Stomach (tissue), 9 donors: ENCODE results near the gene TMEM190. TPM values are rescaled to one million over a fixed set of nuclear protein-coding genes. Genes with fewer than 3 reads are reported as not detected.

Experiments used
- DNase-seq, 2 donors: peaks; one replicate each; pipeline versions ENCODE4 v3.0.0 to v3.0.0-alpha.2; 2013 to 2019
- H3K27ac ChIP-seq, 5 donors: fragments of 200-600 bp in 4 of 5; sonication (generic) in 4 of 5; one replicate each; pipeline ENCODE4 v1.5.1; 2013 to 2019; ENCODE audit warnings: mild to moderate bottlenecking in 1 of 5, moderate library complexity in 1 of 5
- H3K27me3 ChIP-seq, 3 donors: fragments of 200-600 bp; sonication (generic); one replicate each; pipeline ENCODE4 v1.5.1; 2017 to 2019; ENCODE audit warnings: mixed run types in 1 of 3
- H3K36me3 ChIP-seq, 4 donors: fragments of 200-600 bp; sonication (generic); 1 replicate in 3 of 4; 2 replicates in 1 of 4; pipeline ENCODE4 v1.5.1; 2016 to 2019
- H3K4me1 ChIP-seq, 4 donors: fragments of 200-600 bp; sonication (generic); one replicate each; pipeline ENCODE4 v1.5.1; 2016 to 2019
- H3K4me3 ChIP-seq, 4 donors: fragments of 200-600 bp; sonication (generic) in 3 of 4; one replicate each; pipeline ENCODE4 v1.5.1; 2016 to 2019; ENCODE audit warnings: mild to moderate bottlenecking in 1 of 4
- H3K9me3 ChIP-seq, 4 donors: fragments of 200-600 bp; sonication (generic); one replicate each; pipeline ENCODE4 v1.5.1; 2016 to 2019
- EP300 ChIP-seq: sonication (generic); formaldehyde crosslinking; IDR thresholded peaks from one replicate; pipeline ENCODE4 v1.6.1; 2017; ENCODE audit warnings: antibody characterized with exemption
- POLR2A ChIP-seq, 4 donors: fragments of 450-650 bp; IDR thresholded peaks; one replicate each; pipeline ENCODE4 v1.6.1; 2016; ENCODE audit warnings: antibody characterized with exemption in 4 of 4, control low read depth in 2 of 4, mild to moderate bottlenecking in 1 of 4, moderate library complexity in 1 of 4
- POLR2AphosphoS5 ChIP-seq, 3 donors: sonication (generic); formaldehyde crosslinking; IDR thresholded peaks; one replicate each; pipeline ENCODE4 v1.6.1; 2016; ENCODE audit warnings: antibody characterized with exemption in 3 of 3
- WGBS, 5 donors: extraction: QIAGEN DNeasy Blood & Tissue Kit in 3 of 5; methylation state at CpG; one replicate each; pipeline versions ENCODE4 v1.1.5 to v1.1.7; 2013 to 2018; 5-methylcytosine and 5-hydroxymethylcytosine counted together
- intact Hi-C: fragments of 100-400 bp; cut with DNase I; formaldehyde crosslinking; loops from one replicate; pipeline ENCODE4 v1.15.1; 2023; ENCODE audit warnings: low total_unique reads
- polyA plus RNA-seq, 3 donors: library from polyadenylated mRNA; stranded (reverse); fragments of 200-250 nt; gene quantifications; one replicate each; pipeline ENCODE4 v1.2.3, GENCODE V29; 2013
- total RNA-seq, 5 donors: library from RNA; depleted of rRNA; stranded (reverse); fragments of >200 nt; gene quantifications; one replicate each; pipeline versions ENCODE4 v1.1.0 to v1.2.3, GENCODE V29; 2014 to 2016
- TF ChIP-seq, protein P1 (sequence below), 7 experiments: fragments of 450-650 bp in 4 of 7; fragments of 200-600 bp in 3 of 7; sonication (generic) in 3 of 7; IDR thresholded peaks; one replicate each; pipeline ENCODE4 v1.5.1; 2016 to 2019; ENCODE audit warnings: antibody characterized with exemption in 7 of 7, control low read depth in 2 of 7, mild to moderate bottlenecking in 1 of 7
- donor health status: healthy with polysubstance abuse.
- donor health status: Bipolar disorder and iron deficiency.
- donor health status: healthy.

Gene TMEM190
- total and polyA plus RNA-seq, 8 donors = 0.68 to 1.3 TPM; not detected in 6

DNA sequence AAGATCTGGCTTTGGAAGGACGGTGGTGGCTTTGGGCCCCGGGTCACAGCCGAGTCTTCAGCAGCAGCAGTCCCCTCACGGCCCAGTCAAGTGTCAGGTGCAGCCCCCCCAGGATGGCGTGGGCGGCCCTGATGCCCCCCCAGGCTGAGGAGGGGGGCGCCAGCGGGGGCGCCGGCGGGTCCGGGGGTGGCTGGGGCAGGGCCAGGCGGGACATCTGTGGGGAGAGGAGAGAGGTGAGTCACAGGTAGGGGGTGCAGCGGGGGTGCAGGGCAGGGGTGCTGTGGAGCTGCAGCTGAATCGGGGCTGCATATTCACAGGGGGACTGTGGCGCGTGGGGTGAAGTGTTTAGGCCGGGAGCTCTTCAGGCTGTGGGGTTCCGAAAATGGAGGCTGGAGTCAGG, 10.7 kb upstream of the TMEM190 start:
- DNase-seq = no peak
- no peaks in the 10 kb centered on the region for H3K9me3 ChIP-seq
- H3K4me1 ChIP-seq = peaks cover 16 to 20% (median 20%) of the 10 kb centered on the region in 4 donors
- no peak overlapping the region for H3K4me3 ChIP-seq
- intact Hi-C loops = no loop called here
- TF ChIP-seq POLR2A (IDR thresholded peaks at IDR 0.05) = no peak
- TF ChIP-seq POLR2AphosphoS5 (IDR thresholded peaks at IDR 0.05) = no peak
- no peak for TF ChIP-seq EP300
- TF ChIP-seq, protein P1, sequence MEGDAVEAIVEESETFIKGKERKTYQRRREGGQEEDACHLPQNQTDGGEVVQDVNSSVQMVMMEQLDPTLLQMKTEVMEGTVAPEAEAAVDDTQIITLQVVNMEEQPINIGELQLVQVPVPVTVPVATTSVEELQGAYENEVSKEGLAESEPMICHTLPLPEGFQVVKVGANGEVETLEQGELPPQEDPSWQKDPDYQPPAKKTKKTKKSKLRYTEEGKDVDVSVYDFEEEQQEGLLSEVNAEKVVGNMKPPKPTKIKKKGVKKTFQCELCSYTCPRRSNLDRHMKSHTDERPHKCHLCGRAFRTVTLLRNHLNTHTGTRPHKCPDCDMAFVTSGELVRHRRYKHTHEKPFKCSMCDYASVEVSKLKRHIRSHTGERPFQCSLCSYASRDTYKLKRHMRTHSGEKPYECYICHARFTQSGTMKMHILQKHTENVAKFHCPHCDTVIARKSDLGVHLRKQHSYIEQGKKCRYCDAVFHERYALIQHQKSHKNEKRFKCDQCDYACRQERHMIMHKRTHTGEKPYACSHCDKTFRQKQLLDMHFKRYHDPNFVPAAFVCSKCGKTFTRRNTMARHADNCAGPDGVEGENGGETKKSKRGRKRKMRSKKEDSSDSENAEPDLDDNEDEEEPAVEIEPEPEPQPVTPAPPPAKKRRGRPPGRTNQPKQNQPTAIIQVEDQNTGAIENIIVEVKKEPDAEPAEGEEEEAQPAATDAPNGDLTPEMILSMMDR (IDR thresholded peaks at IDR 0.05) = no peak
- H3K36me3 ChIP-seq = no peaks in the 10 kb centered on the region
- H3K27me3 ChIP-seq = peaks cover 18 to 83% (median 35%) of the 10 kb centered on the region in 3 donors
- WGBS, 5 donors = 62 to 75% (median 69%) methylated on average over 17 to 19 of the region's 19 CpGs
- no peak overlapping the region for H3K27ac ChIP-seq

DNA sequence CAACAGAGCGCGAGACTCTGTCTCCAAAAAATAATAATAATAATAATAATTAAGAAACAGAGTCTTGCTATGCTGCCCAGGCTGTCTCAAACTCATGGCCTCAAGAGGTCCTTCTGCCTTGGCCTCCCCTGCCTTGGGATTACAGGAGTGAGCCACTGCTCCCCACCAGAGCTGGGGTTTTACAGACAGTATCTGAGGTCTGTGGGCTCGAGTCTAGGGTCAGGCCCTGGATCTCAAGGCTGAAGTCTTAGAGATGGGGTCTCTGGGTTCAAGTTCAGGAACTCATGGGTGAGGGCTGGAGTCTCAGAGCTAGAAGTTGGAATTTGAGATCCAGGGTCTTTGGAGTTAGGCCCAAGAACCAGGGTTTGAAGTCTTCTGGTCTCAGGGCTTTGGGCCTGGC, 9.8 kb upstream of the TMEM190 start:
- no peak for DNase-seq
- Histone ChIP-seq H3K27me3 (peaks cover 18 to 84% (median 43%) of the 10 kb centered on the region in 3 donors), H3K9me3 (no peaks in the 10 kb centered on the region), H3K4me3 (no peak overlapping the region), H3K36me3 (no peaks in the 10 kb centered on the region), H3K27ac (no peak overlapping the region), H3K4me1 (peaks cover 16 to 20% (median 20%) of the 10 kb centered on the region in 4 donors)
- 60 to 100% (median 73%) methylated on average over 2 to 3 of the region's 3 CpGs for WGBS, 5 donors
- TF ChIP-seq, protein P1 (IDR thresholded peaks at IDR 0.05) = no peak
- TF ChIP-seq EP300 (no peak), POLR2AphosphoS5 (IDR thresholded peaks at IDR 0.05) (no peak), POLR2A (IDR thresholded peaks at IDR 0.05) (no peak)
- intact Hi-C loops = no loop called here

DNA sequence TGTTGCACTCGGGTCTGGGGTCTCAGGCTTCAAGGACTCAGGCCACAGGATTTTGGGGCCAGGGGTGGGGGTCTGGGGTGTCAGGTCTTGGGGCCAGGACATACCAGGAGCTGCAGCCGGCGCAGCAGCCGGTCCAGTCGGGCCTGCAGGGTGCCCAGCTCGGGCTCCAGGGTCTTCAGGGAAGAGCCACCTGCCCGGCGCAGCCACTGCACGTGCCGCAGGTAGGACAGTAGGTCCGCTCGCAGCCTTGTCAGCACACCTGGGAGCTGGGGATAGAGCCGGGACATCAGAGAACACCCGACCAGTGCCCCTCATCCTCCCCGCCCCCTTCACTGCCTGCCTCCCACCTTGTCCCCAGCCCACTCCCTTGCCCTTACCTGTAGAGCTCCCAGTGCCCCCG, 8.5 kb upstream of the TMEM190 start:
- DNase-seq = no peak
- 74 to 87% (median 84%) methylated on average over 6 to 16 of the region's 16 CpGs for WGBS, 5 donors
- no peak overlapping the region for H3K4me3 ChIP-seq
- peaks cover 16 to 20% (median 20%) of the 10 kb centered on the region in 4 donors for H3K4me1 ChIP-seq
- H3K36me3 ChIP-seq = no peaks in the 10 kb centered on the region
- no peaks in the 10 kb centered on the region for H3K9me3 ChIP-seq
- intact Hi-C loops = no loop called here
- TF ChIP-seq, protein P1 (IDR thresholded peaks at IDR 0.05) = no peak
- TF ChIP-seq POLR2AphosphoS5 (IDR thresholded peaks at IDR 0.05) = no peak
- no peak for TF ChIP-seq POLR2A (IDR thresholded peaks at IDR 0.05)
- no peak for TF ChIP-seq EP300
- no peak overlapping the region for H3K27ac ChIP-seq
- peaks cover 18 to 84% (median 56%) of the 10 kb centered on the region in 3 donors for H3K27me3 ChIP-seq

DNA sequence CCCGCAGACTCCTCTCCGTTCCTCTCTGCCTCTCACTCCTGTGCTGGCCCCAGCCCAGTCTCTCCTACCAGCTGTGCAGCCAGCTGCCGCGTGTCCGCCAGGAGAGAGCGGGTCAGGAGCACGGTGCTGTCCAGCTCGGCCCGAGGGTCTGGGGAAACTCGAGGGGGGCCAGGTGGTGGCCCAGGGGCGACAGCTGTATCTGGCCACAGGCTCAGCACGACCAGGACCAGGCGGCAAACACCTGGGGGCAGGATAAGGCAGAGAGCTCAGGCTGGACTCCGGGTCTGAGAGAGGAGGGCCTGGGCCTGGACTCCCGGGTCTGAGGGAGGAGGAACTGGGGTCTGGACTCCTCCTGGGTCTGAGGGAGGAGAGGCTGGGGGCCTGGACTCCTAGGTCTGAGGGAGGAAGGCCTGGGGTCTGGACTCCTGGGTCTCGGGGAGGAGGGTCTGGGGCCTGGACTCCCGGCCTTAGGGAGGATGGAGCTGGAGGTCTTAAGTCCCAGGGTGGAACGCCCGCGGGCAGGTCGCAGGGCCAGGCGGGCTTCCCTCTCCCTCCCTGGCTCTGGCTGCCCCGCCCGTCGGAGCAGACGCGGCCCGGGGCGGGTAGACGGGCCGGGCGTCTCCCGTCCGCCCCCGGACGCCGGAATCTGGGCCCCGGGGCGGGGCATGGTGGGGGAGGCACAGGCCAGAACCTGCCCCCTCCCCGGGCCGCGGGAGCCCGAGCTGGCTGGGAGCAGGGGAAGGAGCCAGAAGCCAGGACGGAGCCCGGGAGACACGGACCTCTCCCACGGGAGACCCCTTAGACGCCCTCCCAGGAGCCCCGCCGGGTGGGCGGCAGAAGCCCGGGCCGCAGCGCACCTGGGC, 7.7 kb upstream of the TMEM190 start:
- Histone ChIP-seq H3K27ac (peak overlapping the region in 2 of 5 donors; percentile 35 to 64), H3K4me1 (peaks cover 16 to 24% (median 22%) of the 10 kb centered on the region in 4 donors), H3K27me3 (peaks cover 19 to 91% (median 64%) of the 10 kb centered on the region in 3 donors), H3K9me3 (no peaks in the 10 kb centered on the region), H3K36me3 (no peaks in the 10 kb centered on the region), H3K4me3 (peak overlapping the region; percentile 23 to 42 (median 31))
- intact Hi-C loops = no loop called here
- TF ChIP-seq EP300 = no peak
- TF ChIP-seq, protein P1 (IDR thresholded peaks at IDR 0.05) = no peak
- TF ChIP-seq POLR2AphosphoS5 (IDR thresholded peaks at IDR 0.05) = no peak
- no peak for TF ChIP-seq POLR2A (IDR thresholded peaks at IDR 0.05)
- WGBS, 5 donors = 8 to 30% (median 10%) methylated on average over 17 to 54 of the region's 54 CpGs
- DNase-seq = peak in 1 of 2 donors; percentile 78
